Measurements from ENCODE around the gene PRAMEF5.
"Not testable (repeated sequence)": the region's sequence is repeated elsewhere in the genome, so short reads cannot be mapped to it uniquely, and the experiment has no call there.

- not testable (repeated sequence) for TF ChIP-seq CTCF (IDR thresholded peaks at IDR 0.05 in 2 of 3, conservative IDR thresholded peaks at IDR 0.05 in 1 of 3; ENCODE audit: control insufficient read depth in 2 of 3, extremely low read depth in 1 of 3, insufficient read depth in 1 of 3, low read depth in 3 of 3, low read length in 3 of 3); TCF3 (IDR thresholded peaks at IDR 0.05; ENCODE audit: borderline replicate concordance, insufficient read depth, low read depth, low read length); GABPA (IDR thresholded peaks at IDR 0.05; ENCODE audit: low read depth); SIN3A (IDR thresholded peaks at IDR 0.05; ENCODE audit: low read depth, low read length); ATF7 (IDR thresholded peaks at IDR 0.05; ENCODE audit: low read depth); EP300 (IDR thresholded peaks at IDR 0.05; ENCODE audit: borderline replicate concordance in 1 of 2, control insufficient read depth in 1 of 2, low read depth in 2 of 2, low read length in 2 of 2); FOXK2 (IDR thresholded peaks at IDR 0.05)
Measured at GRCh38 chr1:13279617-13280016, 25.6 kb downstream of the PRAMEF5 start.

All from GM12878 (cell line).